ENCODE results near the gene OXER1. TPM values are rescaled to one million over a fixed set of nuclear protein-coding genes. Genes with fewer than 3 reads are reported as not detected.

OXER1 gene
- polyA plus RNA-seq, 1 donor: 12.0 TPM

GRCh38 chr2:42770288-42771131, 6.6 kb upstream of the OXER1 start:
- DNase-seq: no peak

GRCh38 chr2:42769583-42770287, 5.8 kb upstream of the OXER1 start:
- no peak for DNase-seq

GRCh38 chr2:42768706-42769256, 4.8 kb upstream of the OXER1 start:
- DNase-seq: no peak

GRCh38 chr2:42767899-42768705, 4.2 kb upstream of the OXER1 start:
- DNase-seq: no peak

GRCh38 chr2:42767080-42767898, 3.4 kb upstream of the OXER1 start:
- DNase-seq: no peak

GRCh38 chr2:42765686-42766085, 1.8 kb upstream of the OXER1 start:
- DNase-seq: no peak

- DNase-seq: no peak
Measured at GRCh38 chr2:42764901-42765300, 966 bp upstream of the OXER1 start.

GRCh38 chr2:42762823-42763804, 821 bp downstream of the OXER1 start:
- DNase-seq: no peak

GRCh38 chr2:42762155-42762554, 1.8 kb downstream of the OXER1 start:
- DNase-seq: no peak

GRCh38 chr2:42761554-42761953, 2.4 kb downstream of the OXER1 start:
- DNase-seq: no peak

GRCh38 chr2:42758751-42759150, 5.2 kb downstream of the OXER1 start:
- DNase-seq: no peak

- DNase-seq: no peak
Measured at GRCh38 chr2:42757981-42758740, 5.8 kb downstream of the OXER1 start.

- no peak for DNase-seq
Measured at GRCh38 chr2:42756966-42757513, 6.9 kb downstream of the OXER1 start.

GRCh38 chr2:42756150-42756775, 7.7 kb downstream of the OXER1 start:
- no peak for DNase-seq

- DNase-seq: no peak
Measured at GRCh38 chr2:42755191-42755880, 8.6 kb downstream of the OXER1 start.

GRCh38 chr2:42754776-42755140, 9.2 kb downstream of the OXER1 start:
- no peak for DNase-seq

- DNase-seq: no peak
Measured at GRCh38 chr2:42754021-42754775, 9.7 kb downstream of the OXER1 start.
